SKM-1 treated with dmso at 0.1 percent for 144 hours (cell line): Measurements from ENCODE around the gene RABGAP1L.

Experiments used
- DNase-seq: peaks from one replicate; lab custom pipeline; 2025; ENCODE audit not compliant: unreplicated experiment; lab: John Stamatoyannopoulos, UW

The RABGAP1L gene

DNA sequence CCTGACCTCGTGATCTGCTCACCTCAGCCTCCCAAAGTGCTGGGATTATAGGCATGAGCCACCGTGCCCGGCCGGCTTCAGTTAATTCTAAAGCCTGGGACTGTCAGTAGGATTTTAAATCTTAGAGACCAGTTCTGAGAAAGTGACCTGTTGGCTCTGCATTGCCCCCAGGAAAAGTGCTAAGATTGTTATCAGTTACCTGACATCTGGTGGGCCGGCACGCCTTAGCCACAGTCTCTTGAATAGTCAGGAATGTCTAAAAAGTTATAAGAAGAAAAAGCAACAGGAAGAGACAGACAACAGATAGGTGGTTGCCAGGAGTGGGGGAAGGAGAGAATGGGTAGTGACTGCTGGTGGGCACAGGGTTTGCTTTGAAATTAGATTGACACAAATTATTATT is 35.1 kb downstream of the RABGAP1L start:
- no peak for DNase-seq

DNA sequence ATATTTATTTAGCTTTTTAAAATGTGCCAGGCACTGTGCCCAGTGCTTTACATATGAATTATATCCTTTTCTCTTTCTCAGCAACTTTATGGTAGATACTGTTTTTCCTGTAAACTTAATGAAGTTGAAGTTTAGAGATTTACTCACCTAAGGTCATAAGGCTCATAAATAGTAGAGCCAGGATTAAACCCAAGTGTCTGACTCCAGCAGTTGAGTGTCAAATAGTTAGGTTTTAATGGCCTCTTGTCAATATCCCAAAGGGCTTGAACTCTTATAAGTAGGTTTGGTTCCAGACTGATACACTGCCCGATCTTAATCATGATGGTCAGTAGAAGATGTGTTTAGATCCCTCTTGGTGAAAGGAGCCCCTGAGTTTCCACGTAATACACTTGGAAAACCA is 37.8 kb downstream of the RABGAP1L start:
- no peak for DNase-seq

- DNase-seq: no peak
Observed at GRCh38 chr1:174197547-174197946, 38.2 kb downstream of the RABGAP1L start.

DNA sequence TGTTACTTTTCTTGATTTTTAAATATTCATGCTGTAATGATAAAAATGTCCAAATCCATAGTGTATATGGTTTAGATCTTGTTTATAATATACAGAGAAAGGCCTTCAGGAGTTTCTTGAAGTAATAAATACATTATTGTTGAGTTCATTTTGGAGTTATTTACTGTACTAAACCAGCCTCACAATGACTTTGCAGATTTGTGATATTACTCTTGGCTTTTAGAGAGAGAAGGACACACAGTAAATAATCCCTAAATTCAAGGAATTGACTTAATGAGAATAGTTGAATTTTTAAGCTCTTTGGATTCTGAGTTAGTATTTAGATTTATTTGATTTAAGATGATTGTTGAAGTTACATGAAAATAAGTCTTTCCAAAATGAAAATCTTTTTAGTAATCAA is 38.9 kb downstream of the RABGAP1L start:
- no peak for DNase-seq

DNA sequence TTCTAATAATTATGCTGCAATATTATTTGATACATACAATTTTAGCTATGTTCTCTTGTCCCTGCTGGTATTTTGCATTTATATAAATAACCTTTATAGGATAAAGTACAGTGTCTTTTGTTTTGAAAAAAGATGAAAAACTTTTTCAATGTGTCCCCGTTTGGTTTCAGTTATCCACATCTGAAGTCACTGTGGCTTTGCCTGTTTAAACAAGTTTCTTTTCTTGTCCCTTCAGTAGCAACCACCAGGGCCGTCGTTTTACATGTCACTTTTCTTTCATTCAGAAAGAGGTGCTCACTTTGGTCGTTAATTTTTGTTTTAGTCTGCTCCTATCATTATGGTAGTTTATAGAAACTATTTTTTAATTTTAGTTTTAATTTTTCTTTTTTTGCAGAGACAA is 41.4 kb downstream of the RABGAP1L start:
- no peak for DNase-seq

DNA sequence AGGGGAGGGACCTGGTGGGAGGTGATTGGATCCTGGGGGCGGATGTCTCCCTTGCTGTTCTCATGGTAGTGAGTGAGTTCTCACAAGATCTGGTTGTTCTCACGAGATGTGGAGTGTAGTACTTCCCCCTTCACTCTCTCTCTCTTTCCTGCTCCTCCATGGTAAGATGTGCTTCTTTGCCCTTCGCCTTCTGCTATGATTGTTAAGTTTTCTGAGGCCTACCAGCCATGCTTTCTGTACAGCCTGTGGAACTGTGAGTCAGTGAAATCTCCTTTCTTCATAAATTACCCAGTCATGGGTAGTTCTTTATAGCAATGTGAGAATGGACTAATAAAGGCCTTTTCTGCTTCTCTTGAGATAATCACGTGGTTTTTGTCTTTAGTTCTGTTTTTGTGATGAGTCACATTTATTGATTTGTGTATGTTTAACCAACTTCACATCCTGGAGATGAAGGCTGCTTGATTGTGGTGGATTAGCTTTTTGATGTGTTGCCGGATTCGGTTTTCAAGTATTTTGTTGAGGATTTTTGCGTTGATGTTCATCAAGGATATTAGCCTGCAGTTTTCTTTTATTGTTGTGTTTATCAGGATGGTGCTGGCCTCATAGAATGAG is 45.5 kb downstream of the RABGAP1L start:
- no peak for DNase-seq

DNA sequence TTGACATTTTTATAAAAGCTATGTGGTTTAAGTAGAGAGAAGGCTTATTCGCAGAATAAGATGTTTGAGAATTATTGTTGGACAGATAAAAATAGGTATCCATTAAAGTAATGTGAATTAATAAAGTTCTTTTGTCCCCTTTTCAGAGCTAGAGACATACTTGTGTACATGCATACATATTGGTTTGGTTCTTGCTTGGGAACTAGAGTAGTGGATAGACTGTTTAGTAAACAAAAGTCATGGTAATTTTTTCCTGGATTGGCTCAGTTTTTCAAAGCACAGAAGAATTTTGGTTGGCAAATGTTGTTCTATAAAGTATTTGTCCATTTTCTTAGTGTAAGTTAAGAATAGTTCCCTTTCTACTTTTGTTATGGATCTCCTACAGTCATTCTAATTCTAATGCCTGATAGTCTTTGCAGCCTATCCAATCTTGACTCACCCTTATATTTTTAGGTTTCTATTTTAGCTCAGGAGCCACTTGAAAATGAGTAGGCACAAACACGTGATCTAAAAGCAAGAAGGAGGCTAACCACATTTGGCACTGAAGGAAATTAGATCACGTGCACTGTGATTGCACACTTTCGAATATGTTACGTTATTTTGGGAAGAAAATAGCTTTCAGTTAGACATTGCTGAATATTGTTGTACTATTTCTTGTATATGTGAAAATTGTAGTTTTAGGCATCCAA is 47.0 kb downstream of the RABGAP1L start:
- DNase-seq: peak; percentile 54

GRCh38 chr1:174209347-174210187 is 50.2 kb downstream of the RABGAP1L start:
- no peak for DNase-seq

GRCh38 chr1:174211486-174211885 is 52.2 kb downstream of the RABGAP1L start:
- no peak for DNase-seq

DNA sequence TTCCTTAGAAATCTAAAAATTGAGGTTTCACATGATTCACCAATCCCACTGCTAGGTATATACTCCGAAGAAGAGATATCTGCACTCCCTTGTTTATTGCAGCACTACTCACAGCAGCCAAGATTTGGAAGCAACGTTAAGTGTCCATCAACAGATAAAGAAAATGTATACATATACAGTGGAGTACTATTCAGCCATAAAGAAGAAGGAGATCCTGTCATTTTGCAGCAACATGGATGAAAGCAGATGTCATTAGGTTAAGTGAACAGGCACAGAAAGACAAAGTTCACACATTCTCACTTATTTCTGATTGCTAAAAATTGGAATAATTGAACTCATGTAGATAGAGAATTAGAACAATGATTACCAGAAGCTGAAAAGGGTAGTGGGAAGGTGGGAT is 56.4 kb downstream of the RABGAP1L start:
- no peak for DNase-seq

GRCh38 chr1:174217248-174217647 is 57.9 kb downstream of the RABGAP1L start:
- DNase-seq: no peak

- peak; percentile 52 for DNase-seq
Observed at GRCh38 chr1:174217787-174218574, 58.7 kb downstream of the RABGAP1L start.

GRCh38 chr1:174218983-174219382 is 59.7 kb downstream of the RABGAP1L start:
- DNase-seq: no peak

DNA sequence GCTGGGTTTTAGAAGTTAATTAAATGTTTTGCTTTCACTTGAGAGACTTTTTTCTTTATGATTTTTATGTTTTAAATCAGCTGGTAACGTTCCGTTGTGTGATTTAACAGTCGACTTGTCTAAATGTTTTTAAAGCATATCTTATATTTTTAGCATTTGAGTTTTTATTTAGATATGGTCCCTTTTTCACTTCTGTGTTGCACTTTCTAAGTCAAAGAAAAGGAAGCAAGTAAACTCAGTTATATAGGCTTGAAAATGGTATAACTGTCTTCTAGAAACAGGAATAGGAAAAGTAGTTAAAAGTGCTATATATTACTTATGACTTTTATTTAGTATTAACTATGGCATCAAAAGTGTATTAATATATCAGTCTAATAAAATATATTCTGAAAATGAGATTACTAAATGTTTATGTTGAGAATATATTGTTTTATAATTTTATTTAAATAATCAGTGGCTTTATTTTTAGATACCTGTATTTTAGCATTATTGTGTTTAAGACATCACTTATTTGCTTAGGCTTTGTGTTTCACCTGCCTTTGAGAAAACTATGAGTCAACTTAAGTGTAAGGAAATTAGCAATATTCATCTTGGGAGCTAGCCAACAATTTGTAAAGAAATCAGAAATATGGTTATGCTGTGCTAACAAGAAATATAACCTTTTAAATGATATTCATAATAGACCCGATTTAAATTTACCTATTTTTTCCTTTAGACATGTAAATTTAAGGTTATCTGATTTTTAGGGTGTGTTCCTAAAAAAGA is 60.5 kb downstream of the RABGAP1L start:
- no peak for DNase-seq

GRCh38 chr1:174221681-174222080 is 62.4 kb downstream of the RABGAP1L start:
- no peak for DNase-seq

DNA sequence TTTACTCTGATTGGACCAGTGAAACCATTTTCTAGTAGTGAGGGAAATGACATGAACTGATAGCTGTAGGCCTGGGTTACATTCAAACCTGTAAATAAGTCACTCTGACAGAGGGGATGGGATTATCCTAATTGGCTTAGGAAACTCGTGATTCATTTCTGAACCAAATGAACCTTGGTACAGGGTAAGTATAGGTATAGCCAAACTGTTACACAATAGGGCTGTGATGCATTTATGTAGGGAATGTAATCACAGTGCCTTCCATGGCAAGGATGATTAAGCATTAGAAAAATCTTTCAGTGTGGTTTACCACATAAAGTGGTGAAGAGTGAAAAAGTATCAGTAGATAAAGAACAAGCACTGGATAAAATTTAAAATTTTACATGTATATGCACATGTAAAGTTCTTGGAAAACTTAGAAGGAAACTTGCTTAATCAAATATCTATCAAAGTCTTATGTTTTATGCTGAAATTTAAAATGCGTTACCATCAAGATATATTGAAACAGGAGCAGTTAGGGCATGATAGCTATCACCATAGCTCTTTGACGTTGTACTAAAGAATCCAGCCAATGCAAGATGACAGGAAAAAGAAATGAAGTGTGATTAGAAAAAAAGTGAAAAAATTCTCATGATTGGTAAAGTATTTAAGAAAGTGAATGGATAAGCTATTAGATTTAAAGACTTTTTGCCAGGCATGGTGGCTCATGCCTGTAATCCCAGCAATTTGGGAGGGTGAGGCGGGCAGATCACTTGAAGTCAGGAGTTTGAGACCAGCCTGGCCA is 63.0 kb downstream of the RABGAP1L start:
- DNase-seq: no peak

DNA sequence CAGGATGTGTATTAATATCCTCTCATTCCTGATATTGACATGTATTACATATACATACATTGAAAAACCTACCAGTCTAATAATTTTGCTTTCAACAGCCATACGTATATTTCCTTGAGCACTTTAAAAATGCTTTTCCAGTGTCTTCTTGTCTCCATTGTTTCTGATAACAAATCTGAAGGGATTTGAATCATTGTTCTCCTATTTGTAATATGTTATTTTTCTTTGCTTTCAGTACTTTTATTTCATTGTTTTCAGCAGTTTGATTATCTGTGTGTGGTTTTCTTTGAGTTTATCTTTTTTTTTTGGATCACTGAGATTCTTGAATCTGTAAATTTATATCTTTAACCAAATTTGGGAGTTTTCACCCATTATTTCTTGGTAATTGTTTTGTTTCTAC is 65.3 kb downstream of the RABGAP1L start:
- DNase-seq: no peak

- no peak for DNase-seq
Observed at GRCh38 chr1:174225499-174226204, 66.3 kb downstream of the RABGAP1L start.

- no peak for DNase-seq
Observed at GRCh38 chr1:174230399-174230798, 71.1 kb downstream of the RABGAP1L start.
